IPS DF 4.7 (cell line): ENCODE data around the gene NMNAT2.

ENCODE experiments used
- DNase-seq: peaks from one replicate; pipeline ENCODE4 v3.0.0-alpha.2; 2013; ENCODE audit warnings: low spot score; ENCODE audit errors: extremely low read depth

NMNAT2 gene

DNA sequence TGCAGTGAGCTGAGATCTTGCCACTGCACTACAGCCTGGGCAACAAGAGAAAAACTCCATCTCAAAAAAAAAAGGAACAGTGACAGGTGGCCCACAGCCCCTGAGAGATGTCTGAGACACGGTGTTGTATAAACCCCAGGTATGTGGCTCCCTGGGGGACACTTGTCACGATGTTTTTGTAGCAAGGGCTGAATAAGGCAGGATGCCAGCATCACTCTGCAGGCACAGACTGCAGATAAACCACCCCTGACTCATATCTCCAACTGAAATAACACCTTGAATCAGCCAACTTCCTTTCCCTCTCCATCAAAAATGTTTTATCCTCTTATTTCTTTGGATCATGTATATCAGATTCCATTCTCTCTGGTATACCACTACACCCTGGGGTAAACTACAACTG is 52.5 kb downstream of the NMNAT2 start:
- no peak for DNase-seq

DNA sequence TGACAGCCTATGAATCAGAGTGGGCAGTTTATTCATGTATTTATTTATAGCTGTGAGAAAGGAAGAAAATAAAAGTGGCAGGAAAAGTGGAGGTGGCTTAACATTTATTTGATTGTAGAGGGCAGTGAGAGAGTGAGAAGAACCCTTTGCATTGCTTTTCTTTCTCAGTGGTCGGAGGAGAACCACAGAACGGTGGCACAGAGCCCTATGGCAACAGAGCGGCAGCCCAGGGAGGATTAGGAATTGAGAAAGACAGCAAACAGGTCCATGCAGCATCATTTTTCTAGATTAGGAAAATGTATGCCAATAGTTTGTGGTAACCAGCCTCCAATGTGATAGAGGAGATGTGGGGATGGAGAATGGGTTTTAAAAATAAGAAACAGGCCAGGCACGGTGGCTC is 53.1 kb downstream of the NMNAT2 start:
- DNase-seq = no peak

DNA sequence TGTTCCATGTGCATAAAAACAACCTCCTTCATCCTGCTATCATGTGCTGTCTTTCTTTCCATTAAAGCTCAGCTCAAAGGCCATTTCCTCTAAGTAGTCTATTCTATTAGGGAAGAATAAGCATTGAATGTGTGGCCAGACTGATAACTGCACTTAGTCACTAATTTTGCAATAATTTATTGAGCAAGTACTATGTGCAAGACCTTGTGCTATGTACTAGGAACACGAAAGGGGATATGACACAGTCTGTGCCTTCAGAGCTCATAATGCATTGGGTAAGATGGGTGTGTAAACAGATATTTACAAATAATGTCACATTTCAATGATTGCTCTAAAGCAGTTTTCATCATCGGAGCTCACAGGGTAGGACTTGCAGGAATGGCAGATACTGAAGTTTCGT is 54.2 kb downstream of the NMNAT2 start:
- DNase-seq = no peak

DNA sequence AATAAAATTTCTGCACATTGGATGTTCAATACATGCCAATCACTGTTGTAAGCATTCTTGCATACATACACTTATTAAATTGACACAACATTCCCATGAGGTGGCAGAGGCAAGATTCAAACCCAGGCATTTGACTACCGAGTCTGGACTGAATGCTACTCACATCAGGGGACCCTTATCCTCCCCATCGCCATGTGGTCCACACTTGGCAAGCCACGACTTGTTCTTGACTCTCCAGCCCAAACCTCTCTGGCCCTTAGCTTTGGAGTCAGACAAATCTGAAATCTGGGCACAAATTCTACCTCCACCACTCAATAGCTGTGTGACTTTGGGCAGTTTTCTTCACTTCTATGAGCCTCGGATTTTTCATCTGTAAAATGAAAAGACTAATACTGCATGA is 57.1 kb downstream of the NMNAT2 start:
- no peak for DNase-seq

DNA sequence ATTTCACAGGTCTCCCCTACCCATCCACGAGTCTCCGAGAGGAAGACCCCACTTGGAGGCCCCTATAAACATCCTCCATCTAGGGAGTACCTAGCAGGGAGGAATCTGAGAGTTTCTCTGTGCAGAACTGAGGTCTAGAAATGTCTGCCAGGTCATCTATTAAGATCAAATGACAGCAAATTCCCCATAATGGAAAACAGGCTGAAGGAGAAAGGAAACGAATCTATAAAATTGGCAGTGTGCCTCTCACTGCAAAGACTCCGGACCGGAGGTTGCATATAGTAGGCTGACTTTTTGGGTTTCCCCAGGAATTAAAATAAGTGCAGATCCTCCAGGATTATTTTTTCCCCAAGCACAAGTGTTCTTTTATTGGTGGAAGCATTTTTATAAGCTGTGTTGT is 57.7 kb downstream of the NMNAT2 start:
- no peak for DNase-seq

DNA sequence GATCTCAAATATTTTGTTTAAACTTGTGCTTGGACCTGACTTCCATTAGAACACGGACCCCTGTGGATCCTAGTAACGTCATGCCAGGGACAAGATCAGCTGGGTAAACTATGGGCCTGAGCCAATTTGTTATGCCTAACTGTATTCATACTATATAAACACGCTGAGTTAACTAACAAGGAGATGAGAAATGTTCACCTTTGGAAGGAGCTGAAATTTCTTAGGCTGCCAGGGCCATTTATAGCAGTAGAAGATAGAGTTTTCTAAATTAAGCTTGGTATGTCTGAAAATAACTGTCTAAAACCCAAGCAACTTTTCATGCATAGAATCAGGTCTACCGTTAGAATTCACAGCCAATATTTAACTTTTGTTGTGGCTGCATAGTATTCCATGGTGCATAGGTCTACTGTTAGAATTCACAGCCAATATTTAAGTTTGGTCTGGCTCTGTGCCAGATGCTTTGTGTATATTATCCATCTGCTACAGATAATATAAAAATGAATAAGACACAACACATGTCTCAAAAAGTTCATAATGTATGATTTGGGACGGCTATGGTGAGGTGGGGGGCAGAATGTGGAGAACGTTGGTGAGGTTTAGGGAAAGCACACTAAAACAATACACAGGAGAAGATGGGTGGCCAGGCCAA is 61.5 kb downstream of the NMNAT2 start:
- no peak for DNase-seq

DNA sequence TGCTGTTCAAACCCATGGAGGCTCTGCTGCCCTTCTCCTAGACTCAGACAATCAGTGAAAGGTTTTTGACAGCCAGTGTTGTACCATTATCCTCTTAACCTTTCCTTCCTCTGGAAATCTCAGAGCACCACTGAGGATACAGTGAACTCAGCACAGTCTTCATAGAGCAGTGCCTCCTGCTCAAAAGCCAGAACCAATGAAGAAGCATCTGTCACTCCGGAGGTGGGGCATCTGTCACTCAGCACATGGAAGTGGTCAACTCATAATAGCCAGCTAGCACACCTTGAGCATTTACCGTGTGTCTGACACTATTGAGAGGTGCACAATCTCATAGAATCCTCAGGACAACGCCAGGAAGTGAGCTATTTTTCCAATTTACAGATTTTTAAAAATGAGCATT is 62.4 kb downstream of the NMNAT2 start:
- no peak for DNase-seq

DNA sequence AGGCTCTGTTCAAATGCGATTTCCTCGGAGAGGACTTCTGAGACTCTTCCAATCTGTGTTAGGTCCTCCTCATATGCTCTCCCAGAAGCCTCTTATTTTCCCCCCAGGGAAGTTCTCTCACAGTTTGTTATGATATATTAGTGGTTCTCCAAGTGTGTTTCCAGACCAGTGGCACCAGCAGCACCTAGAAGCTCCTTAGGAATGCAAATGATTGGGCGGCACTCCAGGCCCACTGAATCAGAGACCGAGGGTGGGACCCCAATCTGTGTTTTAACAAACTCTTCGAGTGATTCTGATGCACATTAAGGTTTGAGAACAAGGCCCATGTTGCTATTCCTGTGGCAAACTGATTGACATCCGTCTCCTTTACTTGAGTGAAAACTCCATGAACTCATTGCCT is 63.0 kb downstream of the NMNAT2 start:
- DNase-seq = no peak

DNA sequence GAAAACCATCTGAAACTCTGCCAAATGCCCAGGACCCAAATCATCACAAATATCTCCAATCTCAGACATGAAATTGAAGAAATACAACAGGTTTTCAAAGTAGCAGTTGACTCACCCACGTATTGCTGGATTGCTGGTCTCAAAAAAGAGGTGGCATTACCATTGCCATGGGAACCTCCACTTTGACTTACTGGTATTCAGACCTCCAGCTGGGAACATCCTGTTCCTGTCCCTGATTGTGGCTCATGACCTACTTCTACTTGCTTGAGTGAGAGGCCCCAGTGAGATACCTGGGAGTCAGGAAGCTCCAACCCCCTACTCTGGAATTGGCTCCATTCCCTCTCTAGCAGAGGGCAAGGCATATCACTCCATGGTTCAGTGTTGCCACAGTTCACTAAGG is 64.6 kb downstream of the NMNAT2 start:
- DNase-seq = no peak

DNA sequence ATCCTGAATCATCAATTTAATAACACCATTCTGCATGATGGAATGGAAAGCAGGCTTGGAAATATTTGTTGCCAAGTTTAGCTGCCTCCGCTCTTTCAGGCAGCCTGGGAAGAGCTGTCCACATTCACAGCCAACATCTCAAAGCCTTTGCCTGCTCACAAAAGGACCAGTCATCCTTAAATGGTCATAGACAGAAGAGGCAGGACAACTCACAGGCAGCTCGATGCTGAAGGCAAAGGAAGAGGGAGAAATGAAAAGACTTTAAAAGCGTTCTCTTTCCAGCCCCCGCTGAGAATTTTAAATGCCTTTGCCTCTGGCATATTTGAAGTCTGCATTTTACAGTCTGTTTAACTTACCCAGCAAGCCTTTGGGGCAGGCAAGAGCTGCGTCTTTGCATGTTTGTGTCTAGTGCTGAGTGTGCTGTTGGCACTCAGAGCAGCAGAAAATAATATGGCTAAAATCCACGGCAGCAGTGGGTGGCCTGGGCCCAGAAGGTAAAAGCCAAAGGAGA is 68.9 kb downstream of the NMNAT2 start:
- DNase-seq = no peak

DNA sequence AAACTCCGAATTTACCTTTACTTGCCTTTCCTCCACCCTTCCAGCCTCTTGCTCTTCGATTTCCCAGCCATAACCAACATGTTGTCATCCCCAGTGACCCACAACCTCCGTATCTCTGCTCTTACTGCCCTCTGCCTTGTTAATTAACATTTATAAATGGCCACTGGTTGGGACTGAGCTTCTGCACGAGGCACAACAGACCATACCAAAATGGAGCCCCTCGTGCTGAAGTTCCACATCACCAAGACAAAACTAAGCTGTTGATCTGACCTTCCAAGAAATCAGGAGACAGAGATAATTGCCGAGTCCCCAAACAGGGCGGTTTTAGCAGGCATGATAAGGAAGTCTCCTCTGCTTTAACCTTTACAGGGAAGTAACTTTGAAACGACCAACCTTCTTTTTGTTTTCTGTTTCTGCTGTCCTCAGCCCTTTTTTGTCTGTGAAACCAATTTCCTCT is 71.9 kb downstream of the NMNAT2 start:
- DNase-seq = no peak

DNA sequence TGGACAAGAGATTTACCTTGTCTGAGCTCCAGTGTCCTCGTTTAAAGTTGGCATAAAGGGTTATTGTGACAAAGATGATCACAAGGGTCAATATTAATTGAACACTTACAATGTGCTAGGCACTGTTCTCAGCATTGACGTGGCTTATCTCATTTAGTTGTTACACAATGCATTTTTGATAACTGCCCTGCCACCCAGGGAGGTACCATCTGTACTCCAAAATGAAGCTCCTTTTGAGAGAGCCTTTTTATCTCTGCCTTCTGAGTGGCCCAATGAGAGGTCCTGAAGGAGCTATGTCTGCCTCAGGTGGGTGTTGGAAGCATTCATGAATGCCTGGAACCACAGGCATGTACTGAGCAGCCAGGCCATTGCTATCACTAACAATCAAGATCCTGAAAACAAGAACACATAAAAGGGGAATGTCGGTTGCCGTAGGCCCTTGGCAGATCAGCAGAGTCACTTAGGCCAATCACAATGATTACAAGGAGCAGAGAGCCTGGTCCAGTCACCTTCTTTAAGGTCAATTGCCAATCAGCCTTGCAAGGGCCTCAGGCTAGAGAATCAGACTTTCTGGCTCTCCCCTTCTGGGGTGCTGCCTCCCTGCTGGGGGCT is 78.5 kb downstream of the NMNAT2 start:
- DNase-seq = no peak

DNA sequence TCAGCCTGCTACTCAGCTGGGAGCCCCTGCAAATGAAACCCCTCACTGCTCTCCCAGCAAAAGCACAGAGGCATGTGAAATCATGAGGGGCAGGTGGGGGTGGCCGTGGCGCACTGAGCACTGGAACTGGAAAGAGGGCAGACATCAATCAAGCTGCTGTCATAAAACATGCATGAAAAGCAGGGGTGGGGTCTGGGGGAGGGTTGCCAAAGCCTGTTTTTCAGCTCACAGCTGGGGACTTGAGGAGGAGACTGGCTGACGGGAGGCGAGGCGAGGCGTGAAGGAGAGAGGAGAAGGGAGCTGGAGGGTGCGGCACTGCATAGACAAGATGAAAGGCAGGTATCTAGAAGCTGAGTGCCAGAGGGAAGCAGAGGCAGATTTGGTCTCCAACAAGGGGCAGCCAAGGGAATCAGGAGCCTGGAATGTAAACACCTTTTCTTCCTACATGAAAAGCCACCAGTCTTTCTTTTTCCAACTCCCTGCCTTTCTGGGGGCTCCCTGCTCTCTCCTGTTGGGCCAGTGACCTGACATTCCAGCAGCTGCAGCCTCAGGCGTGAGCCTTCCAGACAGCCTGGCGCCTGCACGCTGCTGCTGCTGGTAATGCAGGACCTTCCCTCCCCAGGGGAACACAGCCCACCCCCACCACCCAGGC is 87.0 kb downstream of the NMNAT2 start:
- DNase-seq = no peak

DNA sequence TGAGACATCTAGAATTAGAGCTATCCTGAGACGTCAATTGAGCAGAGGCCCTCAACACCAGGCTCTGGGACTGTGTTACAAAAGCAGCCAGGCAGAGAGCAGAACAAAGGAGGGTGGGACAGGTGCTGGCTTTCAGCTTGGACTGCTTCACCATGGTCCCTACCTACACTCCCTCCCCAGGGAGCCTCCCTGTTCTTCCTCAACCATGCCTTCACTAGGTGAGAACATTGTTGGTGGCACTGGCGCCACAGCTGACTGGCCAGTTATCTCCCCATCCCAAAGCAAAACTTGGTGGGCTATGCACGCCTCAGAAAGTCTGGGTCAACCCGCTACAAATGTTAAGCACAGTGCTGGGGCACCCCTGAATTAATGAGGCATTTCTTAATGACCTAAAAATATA is 87.8 kb downstream of the NMNAT2 start:
- DNase-seq = no peak

DNA sequence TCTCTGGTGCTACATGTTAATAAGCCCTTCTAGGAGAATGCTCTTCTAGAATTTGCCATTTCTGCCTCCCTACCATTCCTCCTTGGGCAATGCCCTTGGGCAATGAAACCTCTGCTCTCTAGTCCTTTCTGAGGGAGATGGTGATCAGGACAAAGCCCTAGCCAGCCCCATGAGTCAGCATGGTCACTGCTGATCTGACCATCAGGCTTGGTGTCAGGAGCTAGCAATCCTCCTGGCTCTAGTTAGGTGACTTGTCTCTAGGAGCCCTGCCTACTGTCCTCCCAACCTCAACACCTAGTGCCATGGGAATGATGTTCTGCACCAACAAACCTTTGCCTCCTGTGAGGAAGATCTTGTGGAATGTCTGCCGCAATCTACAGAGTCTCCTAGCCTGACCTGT is 89.8 kb downstream of the NMNAT2 start:
- no peak for DNase-seq

DNA sequence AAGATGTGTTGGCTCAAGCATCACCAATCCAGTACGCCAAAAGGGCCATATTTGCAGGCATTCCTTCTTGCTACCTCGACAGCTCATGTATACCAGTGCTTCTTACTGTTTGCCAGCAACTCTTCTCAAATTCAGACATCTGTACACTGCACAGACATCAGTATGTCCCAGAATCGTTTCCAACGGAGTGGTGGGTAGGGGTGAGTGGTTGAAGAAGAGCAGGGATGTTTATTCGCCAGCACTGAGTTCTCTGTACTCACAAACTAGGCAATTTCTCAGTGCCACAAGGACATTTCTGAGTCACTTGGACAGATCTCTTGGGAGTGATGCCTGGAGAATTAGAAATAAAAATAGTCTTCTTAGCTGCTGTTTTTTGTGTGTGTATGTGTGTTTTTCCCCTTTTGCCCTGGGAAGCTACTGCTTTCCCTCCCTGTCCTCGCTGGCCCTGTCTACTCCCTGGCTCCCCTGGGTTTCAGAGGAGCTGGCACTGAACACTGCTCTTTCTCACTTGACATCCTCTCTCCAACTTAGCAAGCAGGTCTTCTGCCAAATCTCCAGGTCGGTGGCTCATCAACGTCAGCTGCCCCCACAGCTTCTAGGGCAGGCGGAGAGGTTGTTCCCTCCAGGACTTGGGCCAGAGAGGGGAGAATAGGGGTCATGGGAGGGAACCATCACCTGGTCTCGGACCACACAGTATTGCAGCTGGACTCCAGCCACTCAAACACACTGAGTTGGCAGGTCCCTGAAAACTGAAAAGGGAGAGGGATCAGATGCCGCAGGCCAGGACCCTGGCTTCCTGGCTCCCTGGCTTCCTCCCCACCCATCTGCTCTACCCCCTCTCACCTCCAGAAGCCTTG is 90.5 kb downstream of the NMNAT2 start:
- DNase-seq = no peak

DNA sequence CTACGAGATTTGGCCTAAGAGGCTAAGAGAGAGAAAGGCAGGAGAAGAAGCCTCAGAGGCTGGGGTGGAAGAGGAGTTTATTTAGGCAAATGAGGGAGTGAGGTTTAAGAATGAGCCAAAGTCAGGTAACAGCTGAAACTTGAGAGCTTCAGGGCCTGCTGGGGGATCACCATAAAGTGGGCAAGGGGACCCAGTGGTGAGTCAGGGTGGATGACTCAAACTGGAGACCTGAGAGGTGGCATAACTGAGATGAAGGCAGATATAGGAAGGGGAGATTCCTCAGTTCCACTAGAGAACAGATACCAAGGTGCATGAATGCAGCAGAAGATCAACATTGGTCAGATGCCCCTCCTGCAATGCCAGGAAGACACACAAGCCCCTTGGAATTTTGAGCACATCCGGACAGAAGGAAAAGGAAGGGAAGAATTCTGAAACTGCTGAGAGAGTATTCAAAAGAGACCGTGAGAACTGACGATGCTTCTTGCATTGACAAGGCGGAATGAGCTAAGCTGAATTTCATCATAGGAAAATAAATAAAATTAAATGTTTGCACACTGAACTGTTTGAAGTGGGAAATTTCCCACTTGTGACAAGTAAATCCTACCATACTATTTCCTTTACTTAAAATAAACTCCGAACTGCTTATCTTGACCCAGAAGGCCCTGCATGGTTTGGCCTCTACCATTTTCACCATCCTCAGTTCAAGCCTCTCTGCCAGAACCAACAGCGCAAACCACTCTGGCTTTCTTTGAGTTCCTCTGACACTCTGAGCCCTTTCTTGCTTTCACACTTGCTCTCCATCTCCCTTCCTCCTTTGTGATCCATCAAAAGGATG is 94.1 kb downstream of the NMNAT2 start:
- no peak for DNase-seq

DNA sequence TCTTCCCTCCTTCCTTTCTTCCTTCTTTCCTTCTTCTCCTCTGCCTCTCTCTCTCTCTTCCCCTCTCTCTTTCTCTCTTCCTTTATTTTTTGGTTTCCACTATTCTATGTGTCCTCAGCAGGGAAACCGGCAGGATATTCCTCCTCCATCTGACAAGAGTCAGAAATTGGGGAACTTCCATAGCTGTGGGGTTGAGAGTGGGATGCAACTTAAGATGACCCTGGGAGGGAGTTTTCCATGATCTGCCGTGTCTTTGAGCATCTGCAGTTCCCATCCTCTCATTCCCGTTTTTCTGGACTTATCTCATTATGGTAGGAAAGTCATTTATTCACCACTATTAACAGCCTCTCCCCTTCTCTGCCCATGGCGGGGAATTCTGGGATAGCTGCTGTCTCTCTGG is 98.6 kb downstream of the NMNAT2 start:
- DNase-seq = no peak

DNA sequence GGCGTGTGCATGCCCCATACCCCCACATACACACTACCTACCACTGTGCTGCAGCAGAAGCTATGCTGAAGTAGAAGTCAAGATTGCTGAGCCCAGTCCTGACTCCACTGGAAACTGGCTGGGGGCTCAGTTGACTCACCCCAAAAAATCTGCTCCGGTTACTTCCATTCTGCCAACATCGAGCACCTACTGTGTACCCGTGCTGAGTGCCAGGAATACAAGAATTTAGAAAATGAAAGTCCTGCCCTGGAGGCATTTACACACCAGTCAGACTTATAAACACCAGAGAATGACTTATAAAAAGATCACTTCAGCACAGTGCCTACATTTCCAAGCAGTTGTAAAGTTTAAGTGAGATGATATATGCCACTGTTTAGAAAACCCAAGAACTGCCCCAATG is 99.1 kb downstream of the NMNAT2 start:
- DNase-seq = no peak

DNA sequence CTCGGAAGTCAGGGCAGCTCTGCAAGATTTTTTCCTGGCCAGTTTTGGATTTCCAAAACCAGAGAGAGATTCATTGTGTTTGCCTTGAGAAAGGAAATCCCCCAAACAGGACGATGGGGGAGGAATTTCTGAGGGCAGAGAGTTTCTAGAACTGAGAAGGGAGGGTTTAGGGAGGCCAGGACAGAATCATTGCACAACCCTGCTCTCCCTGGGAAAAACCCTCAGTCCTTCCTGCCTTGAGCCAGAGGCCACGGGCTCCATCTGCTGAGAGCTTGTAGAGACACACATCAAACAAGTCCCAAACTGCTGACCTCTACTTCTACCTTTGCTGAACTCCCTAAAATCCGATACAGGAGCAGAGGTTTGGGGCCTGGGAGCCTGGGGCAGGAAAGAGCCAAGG is 99.7 kb downstream of the NMNAT2 start:
- no peak for DNase-seq
